ENCODE results near the gene SH3BGRL3.

- TF ChIP-seq PATZ1 (CRISPR knock-in tag; IDR thresholded peaks at IDR 0.05; ENCODE audit: borderline replicate concordance), result no peak
- TF ChIP-seq, protein P1, sequence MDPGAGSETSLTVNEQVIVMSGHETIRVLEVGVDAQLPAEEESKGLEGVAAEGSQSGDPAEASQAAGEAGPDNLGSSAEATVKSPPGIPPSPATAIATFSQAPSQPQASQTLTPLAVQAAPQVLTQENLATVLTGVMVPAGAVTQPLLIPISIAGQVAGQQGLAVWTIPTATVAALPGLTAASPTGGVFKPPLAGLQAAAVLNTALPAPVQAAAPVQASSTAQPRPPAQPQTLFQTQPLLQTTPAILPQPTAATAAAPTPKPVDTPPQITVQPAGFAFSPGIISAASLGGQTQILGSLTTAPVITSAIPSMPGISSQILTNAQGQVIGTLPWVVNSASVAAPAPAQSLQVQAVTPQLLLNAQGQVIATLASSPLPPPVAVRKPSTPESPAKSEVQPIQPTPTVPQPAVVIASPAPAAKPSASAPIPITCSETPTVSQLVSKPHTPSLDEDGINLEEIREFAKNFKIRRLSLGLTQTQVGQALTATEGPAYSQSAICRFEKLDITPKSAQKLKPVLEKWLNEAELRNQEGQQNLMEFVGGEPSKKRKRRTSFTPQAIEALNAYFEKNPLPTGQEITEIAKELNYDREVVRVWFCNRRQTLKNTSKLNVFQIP (CRISPR knock-in tag; IDR thresholded peaks at IDR 0.05; ENCODE audit: borderline replicate concordance, low read depth), result no peak
- TF ChIP-seq CSDC2 (CRISPR knock-in tag; IDR thresholded peaks at IDR 0.05), result no peak
- TF ChIP-seq, protein P2, sequence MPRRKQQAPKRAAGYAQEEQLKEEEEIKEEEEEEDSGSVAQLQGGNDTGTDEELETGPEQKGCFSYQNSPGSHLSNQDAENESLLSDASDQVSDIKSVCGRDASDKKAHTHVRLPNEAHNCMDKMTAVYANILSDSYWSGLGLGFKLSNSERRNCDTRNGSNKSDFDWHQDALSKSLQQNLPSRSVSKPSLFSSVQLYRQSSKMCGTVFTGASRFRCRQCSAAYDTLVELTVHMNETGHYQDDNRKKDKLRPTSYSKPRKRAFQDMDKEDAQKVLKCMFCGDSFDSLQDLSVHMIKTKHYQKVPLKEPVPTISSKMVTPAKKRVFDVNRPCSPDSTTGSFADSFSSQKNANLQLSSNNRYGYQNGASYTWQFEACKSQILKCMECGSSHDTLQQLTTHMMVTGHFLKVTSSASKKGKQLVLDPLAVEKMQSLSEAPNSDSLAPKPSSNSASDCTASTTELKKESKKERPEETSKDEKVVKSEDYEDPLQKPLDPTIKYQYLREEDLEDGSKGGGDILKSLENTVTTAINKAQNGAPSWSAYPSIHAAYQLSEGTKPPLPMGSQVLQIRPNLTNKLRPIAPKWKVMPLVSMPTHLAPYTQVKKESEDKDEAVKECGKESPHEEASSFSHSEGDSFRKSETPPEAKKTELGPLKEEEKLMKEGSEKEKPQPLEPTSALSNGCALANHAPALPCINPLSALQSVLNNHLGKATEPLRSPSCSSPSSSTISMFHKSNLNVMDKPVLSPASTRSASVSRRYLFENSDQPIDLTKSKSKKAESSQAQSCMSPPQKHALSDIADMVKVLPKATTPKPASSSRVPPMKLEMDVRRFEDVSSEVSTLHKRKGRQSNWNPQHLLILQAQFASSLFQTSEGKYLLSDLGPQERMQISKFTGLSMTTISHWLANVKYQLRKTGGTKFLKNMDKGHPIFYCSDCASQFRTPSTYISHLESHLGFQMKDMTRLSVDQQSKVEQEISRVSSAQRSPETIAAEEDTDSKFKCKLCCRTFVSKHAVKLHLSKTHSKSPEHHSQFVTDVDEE (CRISPR knock-in tag; IDR thresholded peaks at IDR 0.05), result no peak
- TF ChIP-seq ISL1 (CRISPR knock-in tag; IDR thresholded peaks at IDR 0.05), result no peak
- no peak for TF ChIP-seq ZNF8 (CRISPR knock-in tag; IDR thresholded peaks at IDR 0.05)
- TF ChIP-seq ZNF70 (CRISPR knock-in tag; IDR thresholded peaks at IDR 0.05), result no peak
These were observed 23.0 kb downstream of the SH3BGRL3 start for GRCh38 chr1:26302733-26303405.
